ENCODE data around the gene DNM3. TPM values are rescaled to one million over a fixed set of nuclear protein-coding genes. Genes with fewer than 3 reads are reported as not detected.
A peak's percentile ranks its signal among the peaks of the same experiment; 100 is the strongest.

Gene DNM3
- total and polyA plus RNA-seq, 10 of the 15 experiments (the other 5 are each of a cell fraction or from before 2014, with no cell fraction given): 0.03 to 1.5 (median 0.08) TPM; not detected in 3

DNA sequence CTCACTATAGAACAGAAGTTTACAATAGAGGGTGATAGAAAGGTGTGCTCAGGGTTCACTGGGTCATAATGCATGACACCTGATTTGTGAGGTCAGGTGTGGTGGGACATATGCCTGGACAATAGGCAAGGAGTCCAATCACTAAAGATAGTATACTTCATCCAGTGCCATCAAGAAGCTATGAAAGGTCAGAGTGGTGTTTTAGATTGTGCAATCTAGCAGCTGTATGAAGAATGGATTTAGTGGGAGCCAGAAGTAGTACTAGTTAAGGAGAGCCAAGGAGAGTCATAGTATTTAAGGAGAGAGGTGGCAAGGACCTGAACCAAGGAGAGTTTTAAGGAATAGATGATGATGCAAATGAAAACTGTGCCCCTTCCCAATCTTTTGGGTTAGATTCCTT, 498.5 kb downstream of the DNM3 start:
- peaks cover 11% of the 10 kb centered on the region for H3K79me2 ChIP-seq (ENCODE audit: control insufficient read depth, insufficient read depth, low read length)
- BruUV-seq (replicated peaks): no TSS peak
- H3K9me3 ChIP-seq (replicated peaks; ENCODE audit: control insufficient read depth, insufficient read depth, low read length): no peaks in the 10 kb centered on the region
- H2AFZ ChIP-seq (ENCODE audit: control insufficient read depth, low read depth, low read length): no peak overlapping the region
- CTCF ChIA-PET: interaction anchor here (0.5 to 10.8 kb wide), 9 partner anchors 15 to 249 kb away, joined by 3 to 153 read pairs (median 5); no protein-coding TSS in a partner anchor
- H3K36me3 ChIP-seq (ENCODE audit: control insufficient read depth in 2 of 2, insufficient read depth in 2 of 2, low read length in 1 of 2): no peaks in the 10 kb centered on the region; a peak in 1 of 4 replicates
- no peak for FAIRE-seq
- intact Hi-C loops (cut with micrococcal nuclease; ENCODE audit: unreplicated experiment): loop anchor here (5.0 kb wide), 2 partner anchors 68 to 338 kb away; no protein-coding TSS in a partner anchor
- SMC1A ChIA-PET (ENCODE audit: uncharacterized antibody, unreplicated experiment): interaction anchor here (0.5 to 15.2 kb wide), 17 partner anchors 16 to 937 kb away, joined by 3 to 489 read pairs (median 4); no protein-coding TSS in a partner anchor
- H3K4me3 ChIP-seq: no peak overlapping the region; the same call in 1 of the 2 replicates
- no peaks in the 10 kb centered on the region for H4K20me1 ChIP-seq (ENCODE audit: control insufficient read depth, insufficient read depth)
- DNase-seq (ENCODE audit: low read depth, low spot score): no peak
- peaks cover 57% of the 10 kb centered on the region for H3K4me1 ChIP-seq (ENCODE audit: control insufficient read depth, insufficient read depth, low read length)
- TF ChIP-seq DPF2 (IDR thresholded peaks at IDR 0.05): no peak
- TF ChIP-seq, protein P1, sequence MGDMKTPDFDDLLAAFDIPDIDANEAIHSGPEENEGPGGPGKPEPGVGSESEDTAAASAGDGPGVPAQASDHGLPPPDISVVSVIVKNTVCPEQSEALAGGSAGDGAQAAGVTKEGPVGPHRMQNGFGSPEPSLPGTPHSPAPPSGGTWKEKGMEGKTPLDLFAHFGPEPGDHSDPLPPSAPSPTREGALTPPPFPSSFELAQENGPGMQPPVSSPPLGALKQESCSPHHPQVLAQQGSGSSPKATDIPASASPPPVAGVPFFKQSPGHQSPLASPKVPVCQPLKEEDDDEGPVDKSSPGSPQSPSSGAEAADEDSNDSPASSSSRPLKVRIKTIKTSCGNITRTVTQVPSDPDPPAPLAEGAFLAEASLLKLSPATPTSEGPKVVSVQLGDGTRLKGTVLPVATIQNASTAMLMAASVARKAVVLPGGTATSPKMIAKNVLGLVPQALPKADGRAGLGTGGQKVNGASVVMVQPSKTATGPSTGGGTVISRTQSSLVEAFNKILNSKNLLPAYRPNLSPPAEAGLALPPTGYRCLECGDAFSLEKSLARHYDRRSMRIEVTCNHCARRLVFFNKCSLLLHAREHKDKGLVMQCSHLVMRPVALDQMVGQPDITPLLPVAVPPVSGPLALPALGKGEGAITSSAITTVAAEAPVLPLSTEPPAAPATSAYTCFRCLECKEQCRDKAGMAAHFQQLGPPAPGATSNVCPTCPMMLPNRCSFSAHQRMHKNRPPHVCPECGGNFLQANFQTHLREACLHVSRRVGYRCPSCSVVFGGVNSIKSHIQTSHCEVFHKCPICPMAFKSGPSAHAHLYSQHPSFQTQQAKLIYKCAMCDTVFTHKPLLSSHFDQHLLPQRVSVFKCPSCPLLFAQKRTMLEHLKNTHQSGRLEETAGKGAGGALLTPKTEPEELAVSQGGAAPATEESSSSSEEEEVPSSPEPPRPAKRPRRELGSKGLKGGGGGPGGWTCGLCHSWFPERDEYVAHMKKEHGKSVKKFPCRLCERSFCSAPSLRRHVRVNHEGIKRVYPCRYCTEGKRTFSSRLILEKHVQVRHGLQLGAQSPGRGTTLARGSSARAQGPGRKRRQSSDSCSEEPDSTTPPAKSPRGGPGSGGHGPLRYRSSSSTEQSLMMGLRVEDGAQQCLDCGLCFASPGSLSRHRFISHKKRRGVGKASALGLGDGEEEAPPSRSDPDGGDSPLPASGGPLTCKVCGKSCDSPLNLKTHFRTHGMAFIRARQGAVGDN (IDR thresholded peaks at IDR 0.05): no peak
- TF ChIP-seq, protein P2, sequence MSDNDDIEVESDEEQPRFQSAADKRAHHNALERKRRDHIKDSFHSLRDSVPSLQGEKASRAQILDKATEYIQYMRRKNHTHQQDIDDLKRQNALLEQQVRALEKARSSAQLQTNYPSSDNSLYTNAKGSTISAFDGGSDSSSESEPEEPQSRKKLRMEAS (IDR thresholded peaks at IDR 0.05; ENCODE audit: low read depth, low read length): no peak
- TF ChIP-seq, protein P3, sequence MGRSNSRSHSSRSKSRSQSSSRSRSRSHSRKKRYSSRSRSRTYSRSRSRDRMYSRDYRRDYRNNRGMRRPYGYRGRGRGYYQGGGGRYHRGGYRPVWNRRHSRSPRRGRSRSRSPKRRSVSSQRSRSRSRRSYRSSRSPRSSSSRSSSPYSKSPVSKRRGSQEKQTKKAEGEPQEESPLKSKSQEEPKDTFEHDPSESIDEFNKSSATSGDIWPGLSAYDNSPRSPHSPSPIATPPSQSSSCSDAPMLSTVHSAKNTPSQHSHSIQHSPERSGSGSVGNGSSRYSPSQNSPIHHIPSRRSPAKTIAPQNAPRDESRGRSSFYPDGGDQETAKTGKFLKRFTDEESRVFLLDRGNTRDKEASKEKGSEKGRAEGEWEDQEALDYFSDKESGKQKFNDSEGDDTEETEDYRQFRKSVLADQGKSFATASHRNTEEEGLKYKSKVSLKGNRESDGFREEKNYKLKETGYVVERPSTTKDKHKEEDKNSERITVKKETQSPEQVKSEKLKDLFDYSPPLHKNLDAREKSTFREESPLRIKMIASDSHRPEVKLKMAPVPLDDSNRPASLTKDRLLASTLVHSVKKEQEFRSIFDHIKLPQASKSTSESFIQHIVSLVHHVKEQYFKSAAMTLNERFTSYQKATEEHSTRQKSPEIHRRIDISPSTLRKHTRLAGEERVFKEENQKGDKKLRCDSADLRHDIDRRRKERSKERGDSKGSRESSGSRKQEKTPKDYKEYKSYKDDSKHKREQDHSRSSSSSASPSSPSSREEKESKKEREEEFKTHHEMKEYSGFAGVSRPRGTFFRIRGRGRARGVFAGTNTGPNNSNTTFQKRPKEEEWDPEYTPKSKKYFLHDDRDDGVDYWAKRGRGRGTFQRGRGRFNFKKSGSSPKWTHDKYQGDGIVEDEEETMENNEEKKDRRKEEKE (IDR thresholded peaks at IDR 0.05): no peak
- TF ChIP-seq, protein P4, sequence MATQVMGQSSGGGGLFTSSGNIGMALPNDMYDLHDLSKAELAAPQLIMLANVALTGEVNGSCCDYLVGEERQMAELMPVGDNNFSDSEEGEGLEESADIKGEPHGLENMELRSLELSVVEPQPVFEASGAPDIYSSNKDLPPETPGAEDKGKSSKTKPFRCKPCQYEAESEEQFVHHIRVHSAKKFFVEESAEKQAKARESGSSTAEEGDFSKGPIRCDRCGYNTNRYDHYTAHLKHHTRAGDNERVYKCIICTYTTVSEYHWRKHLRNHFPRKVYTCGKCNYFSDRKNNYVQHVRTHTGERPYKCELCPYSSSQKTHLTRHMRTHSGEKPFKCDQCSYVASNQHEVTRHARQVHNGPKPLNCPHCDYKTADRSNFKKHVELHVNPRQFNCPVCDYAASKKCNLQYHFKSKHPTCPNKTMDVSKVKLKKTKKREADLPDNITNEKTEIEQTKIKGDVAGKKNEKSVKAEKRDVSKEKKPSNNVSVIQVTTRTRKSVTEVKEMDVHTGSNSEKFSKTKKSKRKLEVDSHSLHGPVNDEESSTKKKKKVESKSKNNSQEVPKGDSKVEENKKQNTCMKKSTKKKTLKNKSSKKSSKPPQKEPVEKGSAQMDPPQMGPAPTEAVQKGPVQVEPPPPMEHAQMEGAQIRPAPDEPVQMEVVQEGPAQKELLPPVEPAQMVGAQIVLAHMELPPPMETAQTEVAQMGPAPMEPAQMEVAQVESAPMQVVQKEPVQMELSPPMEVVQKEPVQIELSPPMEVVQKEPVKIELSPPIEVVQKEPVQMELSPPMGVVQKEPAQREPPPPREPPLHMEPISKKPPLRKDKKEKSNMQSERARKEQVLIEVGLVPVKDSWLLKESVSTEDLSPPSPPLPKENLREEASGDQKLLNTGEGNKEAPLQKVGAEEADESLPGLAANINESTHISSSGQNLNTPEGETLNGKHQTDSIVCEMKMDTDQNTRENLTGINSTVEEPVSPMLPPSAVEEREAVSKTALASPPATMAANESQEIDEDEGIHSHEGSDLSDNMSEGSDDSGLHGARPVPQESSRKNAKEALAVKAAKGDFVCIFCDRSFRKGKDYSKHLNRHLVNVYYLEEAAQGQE (IDR thresholded peaks at IDR 0.05; ENCODE audit: low read depth, low read length): no peak
- H3K27me3 ChIP-seq (replicated peaks in 1 of 2; ENCODE audit: control insufficient read depth in 2 of 2, insufficient read depth in 2 of 2, low read length in 1 of 2): no peaks in the 10 kb centered on the region
- ATAC-seq: no peak
- POLR2A ChIA-PET: interaction anchor here (0.8 to 5.1 kb wide), 13 partner anchors 10 to 156 kb away, joined by 3 to 46 read pairs (median 4); no protein-coding TSS in a partner anchor
- H3K27ac ChIP-seq (ENCODE audit: control insufficient read depth, insufficient read depth): peak overlapping the region; percentile 98
- RAD21 ChIA-PET (ENCODE audit: unreplicated experiment): interaction anchor here (0.8 to 13.2 kb wide), 11 partner anchors 9 to 249 kb away, joined by 3 to 407 read pairs (median 8); no protein-coding TSS in a partner anchor
- peak overlapping the region; percentile 66; the same call in 1 of the 2 replicates for H3K4me2 ChIP-seq (ENCODE audit: control insufficient read depth, insufficient read depth)
- in situ Hi-C loops (cut with MboI): loop anchor here (5.0 kb wide), 1 partner anchor 52 kb away; no protein-coding TSS in a partner anchor
- H3K9ac ChIP-seq (ENCODE audit: control insufficient read depth, insufficient read depth, low read length): peak overlapping the region; percentile 35; the same call in 1 of the 2 replicates

Data from GM12878 (cell line).